ENCODE data around the gene UBA6.
A peak's percentile ranks its signal among the peaks of the same experiment; 100 is the strongest.

UBA6 gene

DNA sequence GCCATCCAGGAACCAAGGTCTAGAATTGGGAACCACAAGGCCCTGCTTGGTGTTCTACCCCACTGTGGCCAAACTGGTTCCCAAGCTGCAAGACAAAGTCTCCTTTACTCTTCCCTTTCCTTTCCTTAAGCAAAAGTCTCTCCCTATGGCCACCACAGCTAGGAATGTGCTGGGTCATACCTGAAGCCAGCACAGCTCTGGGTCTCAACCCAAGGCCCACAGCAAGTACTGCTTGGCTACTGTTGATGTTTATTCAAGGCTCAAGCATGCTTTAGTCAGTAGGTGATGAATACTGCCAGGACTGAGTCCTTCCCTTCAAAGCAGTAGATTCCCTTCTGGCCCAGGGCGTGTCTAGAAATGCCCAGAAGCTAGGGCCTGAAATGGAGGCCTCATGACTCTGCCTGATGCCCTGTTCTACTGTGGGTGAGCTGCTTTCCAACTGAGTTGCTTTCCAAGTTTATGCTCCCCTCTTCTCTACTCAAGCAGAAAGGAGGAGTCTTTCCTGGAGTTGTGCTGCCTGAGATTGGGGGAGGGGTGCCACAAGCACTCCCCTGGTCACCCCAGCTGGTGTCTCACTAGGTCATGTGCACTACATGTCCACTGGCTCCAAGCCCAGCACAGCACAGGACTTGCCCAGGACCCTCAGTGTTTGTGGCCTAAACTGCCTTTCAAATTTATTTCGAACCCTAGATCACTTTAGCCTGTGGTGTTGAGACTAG, 97.5 kb downstream of the UBA6 start:
- DNase-seq (ENCODE audit: low read depth, low spot score): no peak
- no peak overlapping the region for H3K4me3 ChIP-seq (ENCODE audit: low read length)

GRCh38 chr4:67593741-67594175, 107.2 kb downstream of the UBA6 start:
- no peak for DNase-seq (ENCODE audit: low read depth, low spot score)

GRCh38 chr4:67587156-67587555, 113.8 kb downstream of the UBA6 start:
- DNase-seq (ENCODE audit: low read depth, low spot score): no peak
- H3K4me3 ChIP-seq (ENCODE audit: low read length): no peak overlapping the region

More at GRCh38 chr4:67593741-67594175, 107.2 kb downstream of the UBA6 start:
- no peak overlapping the region for H3K4me3 ChIP-seq (ENCODE audit: low read length)

DNA sequence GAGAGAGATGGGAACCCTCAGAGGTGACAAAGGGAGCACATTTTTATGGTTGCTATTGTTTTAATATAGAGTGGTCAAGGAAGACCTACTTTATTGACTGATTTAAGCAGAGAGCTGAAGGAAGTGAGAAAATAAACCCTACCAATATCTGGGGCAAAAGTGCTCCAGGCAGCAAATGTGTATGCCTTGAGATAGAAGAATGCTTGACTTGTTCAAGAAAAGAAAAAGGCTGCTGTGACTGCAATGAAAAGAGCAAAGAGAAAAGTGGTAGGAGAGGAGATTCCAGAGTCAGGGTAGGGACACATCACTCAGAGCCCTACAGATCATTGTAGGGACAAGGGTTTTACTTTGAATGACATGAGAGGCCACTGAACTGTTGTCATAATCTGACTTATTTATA, 116.5 kb downstream of the UBA6 start:
- H3K4me3 ChIP-seq (ENCODE audit: low read length): no peak overlapping the region
- DNase-seq (ENCODE audit: low read depth, low spot score): no peak

DNA sequence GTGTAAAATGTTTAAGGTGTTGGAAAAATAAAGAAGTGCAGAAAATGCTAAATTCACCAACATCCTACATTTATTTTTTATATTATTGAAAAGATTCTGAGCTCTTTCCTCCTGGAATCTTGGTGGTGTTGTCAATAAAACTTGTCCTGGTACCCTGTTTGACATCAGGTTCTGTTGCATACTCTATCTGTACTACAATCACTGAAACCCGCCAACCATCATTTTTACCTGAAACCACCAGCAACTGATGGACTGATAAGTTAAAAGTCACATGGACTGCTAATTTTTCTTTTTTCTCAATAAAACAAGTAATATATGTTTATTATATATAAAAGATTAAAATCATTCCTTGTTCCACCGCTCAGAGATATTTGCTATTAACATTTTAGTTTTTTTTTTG, 119.0 kb downstream of the UBA6 start:
- DNase-seq (ENCODE audit: low read depth, low spot score): peak; percentile 29
- no peak overlapping the region for H3K4me3 ChIP-seq (ENCODE audit: low read length)

DNA sequence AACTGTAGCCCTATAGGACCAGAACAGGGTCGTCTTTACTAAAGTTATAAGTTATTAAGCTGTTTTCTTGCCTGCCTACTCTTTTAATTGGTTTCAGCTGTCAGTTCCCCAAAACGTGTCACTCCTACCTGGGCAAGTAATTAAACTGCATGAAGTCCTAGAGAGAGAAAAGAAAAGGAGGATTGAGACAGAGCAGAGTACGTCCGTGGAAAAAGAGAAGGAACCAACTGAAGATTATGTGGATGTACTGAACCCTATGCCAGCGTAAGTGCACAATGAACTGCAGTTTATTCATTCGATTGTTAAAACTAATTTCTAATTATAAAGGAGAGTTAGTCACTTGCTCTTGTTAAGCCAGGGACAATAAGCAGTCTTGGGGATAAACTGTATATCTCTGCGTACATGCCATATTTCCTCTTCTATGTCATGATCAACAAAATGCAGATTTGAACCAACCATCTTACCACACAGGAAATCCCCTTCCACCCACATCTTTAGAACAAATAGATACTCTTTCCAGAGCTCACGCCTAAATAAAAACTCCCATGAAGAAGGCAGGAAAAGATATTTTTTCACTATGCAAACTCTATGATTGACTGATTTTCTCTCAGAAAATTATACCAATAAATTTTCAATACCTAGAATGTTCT, 119.6 kb downstream of the UBA6 start:
- DNase-seq (ENCODE audit: low read depth, low spot score): peak; percentile 78
- H3K4me3 ChIP-seq (ENCODE audit: low read length): no peak overlapping the region

GRCh38 chr4:67580577-67580976, 120.4 kb downstream of the UBA6 start:
- no peak overlapping the region for H3K4me3 ChIP-seq (ENCODE audit: low read length)
- no peak for DNase-seq (ENCODE audit: low read depth, low spot score)

DNA sequence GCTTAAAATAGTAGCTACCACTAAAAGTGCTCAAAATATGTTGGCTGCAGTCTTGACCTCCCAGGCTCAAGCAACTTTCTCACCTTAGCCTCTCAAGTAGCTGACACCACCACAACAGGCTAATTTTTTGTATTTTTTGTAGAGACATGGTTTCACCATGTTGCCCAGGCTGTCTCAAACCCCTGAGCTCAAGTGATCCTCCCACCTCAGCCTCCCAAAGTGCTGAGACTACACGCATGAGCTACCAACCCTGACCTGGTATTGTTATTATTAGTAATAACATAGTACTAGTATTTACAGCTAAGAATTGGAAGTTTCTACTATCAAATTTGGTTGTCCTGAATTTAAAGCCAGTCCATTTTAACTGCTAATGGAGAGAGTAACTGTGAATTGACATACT, 124.4 kb downstream of the UBA6 start:
- no peak overlapping the region for H3K4me3 ChIP-seq (ENCODE audit: low read length)
- no peak for DNase-seq (ENCODE audit: low read depth, low spot score)

DNA sequence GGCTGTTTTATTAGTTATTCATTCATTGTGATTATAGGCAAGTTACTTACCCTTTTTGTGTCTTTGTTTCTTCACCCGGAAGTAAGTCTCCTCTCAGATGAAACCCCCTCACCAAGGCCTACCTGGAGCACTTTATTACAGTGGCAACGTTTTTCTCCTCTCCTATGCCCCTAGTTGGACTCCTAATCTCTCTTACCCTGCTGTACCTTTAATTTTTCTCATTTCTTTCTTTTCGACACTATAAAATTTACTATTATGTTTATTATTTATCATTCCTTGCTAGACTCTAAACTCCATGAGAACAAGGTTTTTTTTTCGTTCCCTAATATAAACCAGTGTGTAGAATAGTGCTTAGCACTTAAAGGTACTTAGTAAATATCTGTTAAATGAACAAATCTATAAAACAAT, 124.9 kb downstream of the UBA6 start:
- H3K4me3 ChIP-seq (ENCODE audit: low read length): no peak overlapping the region
- DNase-seq (ENCODE audit: low read depth, low spot score): no peak

DNA sequence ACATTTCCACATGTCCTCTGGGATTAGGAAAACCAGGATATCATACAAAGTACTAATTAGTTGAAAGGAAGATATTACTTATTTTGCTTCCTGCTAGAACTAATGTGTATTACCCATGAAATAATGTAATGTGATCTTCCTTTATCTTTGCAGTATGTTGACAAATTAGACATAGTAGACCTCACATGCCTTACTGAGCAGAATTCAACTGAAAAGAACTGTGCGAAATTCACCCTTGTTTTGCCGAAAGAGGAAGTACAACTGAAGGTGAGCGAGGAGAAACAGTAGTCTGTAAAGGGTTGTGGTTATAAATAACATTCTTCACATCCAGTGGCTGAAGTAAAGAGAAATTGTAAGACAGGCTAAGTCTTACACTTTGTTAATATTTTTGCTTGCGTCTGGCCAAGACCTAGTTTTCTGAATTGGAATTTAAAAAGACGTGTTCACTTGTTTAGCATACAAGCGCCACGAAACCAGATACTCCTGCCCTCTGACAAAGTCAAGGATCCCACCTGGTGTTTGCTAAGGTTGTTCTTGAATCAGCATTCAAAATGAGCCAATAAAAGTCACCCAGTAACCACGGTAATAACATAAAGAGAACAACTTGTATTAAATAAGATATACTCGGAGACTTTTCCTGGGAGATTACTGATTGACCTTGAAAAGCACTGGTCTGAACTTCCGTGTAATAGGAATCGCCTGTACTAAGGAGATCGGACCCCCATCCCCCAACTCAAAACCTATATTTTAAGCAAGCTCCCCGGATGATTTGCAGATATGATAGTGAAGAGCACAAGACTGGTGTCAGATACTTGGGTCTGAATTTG, 125.5 kb downstream of the UBA6 start:
- DNase-seq (ENCODE audit: low read depth, low spot score): no peak
- no peak overlapping the region for H3K4me3 ChIP-seq (ENCODE audit: low read length)

- H3K4me3 ChIP-seq (ENCODE audit: low read length): no peak overlapping the region
Measured at GRCh38 chr4:67573193-67573592, 127.8 kb downstream of the UBA6 start.

GRCh38 chr4:67571975-67572374, 129.0 kb downstream of the UBA6 start:
- no peak for DNase-seq (ENCODE audit: low read depth, low spot score)
- H3K4me3 ChIP-seq (ENCODE audit: low read length): no peak overlapping the region

More at GRCh38 chr4:67573193-67573592, 127.8 kb downstream of the UBA6 start:
- no peak for DNase-seq (ENCODE audit: low read depth, low spot score)

DNA sequence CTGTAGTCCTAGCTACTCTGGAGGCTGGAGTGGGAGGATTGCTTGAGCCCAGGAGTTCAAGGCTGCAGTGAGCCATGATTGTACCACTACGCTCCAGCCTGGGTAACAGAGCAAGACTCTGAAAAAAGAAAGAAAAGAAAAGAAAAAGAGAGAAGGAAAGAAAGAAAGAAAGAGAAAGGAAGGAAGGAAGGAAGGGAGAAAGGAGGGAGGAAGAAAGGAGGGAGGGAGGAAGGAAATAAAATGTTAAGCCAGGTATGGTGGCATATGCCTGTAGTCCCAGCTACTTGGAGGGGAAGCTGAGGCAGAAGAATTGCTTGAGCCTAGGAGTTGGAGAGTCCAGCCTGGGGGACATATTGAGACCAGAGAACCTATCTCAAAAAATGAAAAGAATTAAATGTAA, 130.4 kb downstream of the UBA6 start:
- H3K4me3 ChIP-seq (ENCODE audit: low read length): no peak overlapping the region

GRCh38 chr4:67568820-67569219, 132.1 kb downstream of the UBA6 start:
- no peak overlapping the region for H3K4me3 ChIP-seq (ENCODE audit: low read length)
- DNase-seq (ENCODE audit: low read depth, low spot score): no peak

More for the DNA sequence above, 130.4 kb downstream of the UBA6 start:
- DNase-seq (ENCODE audit: low read depth, low spot score): no peak

DNA sequence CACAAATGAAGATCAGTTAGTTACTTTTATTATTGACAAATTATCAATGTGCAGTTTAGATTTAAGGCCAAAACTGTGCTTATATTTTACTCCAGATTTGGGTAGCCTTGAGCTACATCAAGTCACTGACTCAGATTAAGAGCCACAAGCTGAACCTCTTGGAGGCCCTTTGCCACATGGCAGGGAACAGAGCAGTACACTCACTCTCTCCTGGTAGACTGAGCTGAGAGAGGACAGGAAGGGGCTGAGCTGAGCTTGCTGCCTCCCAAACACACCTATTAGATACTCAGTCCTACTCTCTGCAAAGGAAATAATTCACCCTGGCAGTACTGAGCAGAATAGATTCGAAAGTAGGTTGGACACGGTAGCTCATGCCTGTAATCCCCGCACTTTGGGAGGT, 134.6 kb downstream of the UBA6 start:
- no peak overlapping the region for H3K4me3 ChIP-seq (ENCODE audit: low read length)
- no peak for DNase-seq (ENCODE audit: low read depth, low spot score)

DNA sequence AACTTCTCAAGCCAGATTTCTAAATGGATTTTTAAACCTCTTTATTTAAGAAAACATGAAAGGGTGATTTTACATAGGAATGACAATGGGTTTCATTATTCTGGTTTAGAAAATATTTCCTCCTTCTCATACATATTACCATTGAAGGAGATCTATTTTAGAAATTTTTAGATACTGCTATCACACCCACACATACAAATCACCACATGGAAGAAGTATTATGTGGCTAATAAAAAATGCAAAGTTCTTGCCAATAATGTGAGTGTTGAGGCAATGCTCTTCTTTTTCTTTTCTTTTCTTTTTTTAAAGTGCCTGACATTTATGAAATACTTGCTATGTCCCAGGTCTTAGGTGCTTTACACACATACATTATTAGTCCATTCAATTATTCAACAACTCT, 135.7 kb downstream of the UBA6 start:
- H3K4me3 ChIP-seq (ENCODE audit: low read length): no peak overlapping the region
- DNase-seq (ENCODE audit: low read depth, low spot score): no peak
